Activated CD4-positive, alpha-beta memory T cell treated with anti-CD3 and anti-CD28 coated beads, Interleukin-2, amount 10 ng/mL, durations not matched to agents 7 days and 5 days (primary cell): ENCODE results near the gene BAIAP2. TPM values are rescaled to one million over a fixed set of nuclear protein-coding genes. Genes with fewer than 3 reads are reported as not detected.

Experiments used
- CTCF ChIA-PET: fragments of 350-600 bp; sonication (Branson Sonifier 250); formaldehyde crosslinking; loops from one replicate; lab custom pipeline; 2021; ENCODE audit warnings: antibody characterized with exemption, inconsistent platforms; lab: Charles Lee
- POLR2A ChIA-PET: fragments of 350-600 bp; sonication (Branson Sonifier 250); formaldehyde crosslinking; loops from one replicate; lab custom pipeline; 2021; ENCODE audit warnings: antibody characterized with exemption; lab: Charles Lee
- DNase-seq: peaks from one replicate; pipeline ENCODE4 v3.0.0-alpha.2; 2020
- H3K27ac Mint-ChIP-seq: one replicate; pipeline ENCODE4 v1.8.0; 2021; ENCODE audit warnings: mild to moderate bottlenecking, mixed read lengths
- H3K27me3 Mint-ChIP-seq: one replicate; pipeline ENCODE4 v1.8.0; 2021; ENCODE audit warnings: mixed read lengths
- H3K36me3 Mint-ChIP-seq: one replicate; pipeline ENCODE4 v1.8.0; 2021; ENCODE audit warnings: low read depth, mixed read lengths
- H3K4me1 Mint-ChIP-seq: one replicate; pipeline ENCODE4 v1.8.0; 2021; ENCODE audit warnings: mixed read lengths
- H3K4me3 Mint-ChIP-seq: one replicate; pipeline ENCODE4 v1.8.0; 2021; ENCODE audit warnings: mild to moderate bottlenecking, mixed read lengths
- H3K9me3 Mint-ChIP-seq: one replicate; pipeline ENCODE4 v1.8.0; 2021; ENCODE audit warnings: mixed read lengths
- total RNA-seq, 2 experiments: library from RNA; stranded (reverse); gene quantifications; one replicate each; pipeline ENCODE4 v1.2.3, GENCODE V29; 2021

The BAIAP2 gene
- total RNA-seq, 2 experiments from 2014 or later = 1.5 to 2.4 TPM

DNA sequence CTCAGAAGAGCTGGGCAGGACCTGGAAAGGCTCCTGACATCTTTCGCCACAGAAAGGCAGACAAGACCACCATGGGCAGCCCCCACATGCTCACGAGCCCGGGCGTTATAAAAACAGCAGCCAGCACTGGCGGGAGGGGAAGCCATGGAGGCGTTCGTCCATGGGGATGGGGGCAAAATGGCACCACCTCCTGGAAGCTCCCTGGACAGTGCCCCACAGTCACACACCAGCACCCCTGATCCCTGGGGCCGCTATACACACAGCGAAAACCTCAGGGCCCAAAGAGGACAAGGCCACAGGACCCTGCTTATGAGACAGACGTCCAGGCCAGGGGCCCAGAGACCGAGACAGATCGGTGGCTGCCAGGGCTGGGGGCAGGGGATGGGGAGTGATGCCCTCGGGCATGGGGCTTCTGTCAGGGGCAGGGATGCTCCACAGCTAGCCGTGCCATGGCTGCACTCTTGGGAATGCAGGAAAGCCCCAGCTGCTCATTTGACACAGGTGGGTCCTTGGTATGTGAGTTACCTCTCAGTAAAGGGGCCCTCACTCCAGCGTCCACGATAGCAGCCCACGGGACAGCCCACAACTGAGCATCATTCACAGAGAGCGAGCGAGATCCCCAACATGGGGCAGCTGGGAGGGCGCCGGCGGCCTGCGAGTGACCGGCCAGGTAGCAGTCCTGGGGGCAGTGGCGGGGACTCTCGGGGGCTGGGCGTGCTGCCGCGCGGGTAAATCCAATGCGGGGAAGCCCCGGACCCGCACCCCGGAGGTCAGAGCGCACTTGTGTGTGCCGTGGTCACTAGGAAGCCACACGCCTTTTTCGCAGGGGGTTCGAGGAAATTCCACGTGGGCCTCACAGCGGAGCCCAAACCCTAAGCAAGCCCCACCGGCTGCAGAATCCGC is 124.0 kb downstream of the BAIAP2 start:
- H3K4me1 Mint-ChIP-seq = no peaks in the 10 kb centered on the region
- no peak overlapping the region for H3K27ac Mint-ChIP-seq
- H3K9me3 Mint-ChIP-seq = no peaks in the 10 kb centered on the region
- H3K27me3 Mint-ChIP-seq = peaks cover 4% of the 10 kb centered on the region
- no peak for DNase-seq
- no peaks in the 10 kb centered on the region for H3K36me3 Mint-ChIP-seq
- ChIA-PET CTCF (no interaction called here), POLR2A (interaction anchor here (1.0 kb wide), 1 partner anchor 8 kb away, joined by 3 read pairs; no protein-coding TSS in a partner anchor)
- no peak overlapping the region for H3K4me3 Mint-ChIP-seq

DNA sequence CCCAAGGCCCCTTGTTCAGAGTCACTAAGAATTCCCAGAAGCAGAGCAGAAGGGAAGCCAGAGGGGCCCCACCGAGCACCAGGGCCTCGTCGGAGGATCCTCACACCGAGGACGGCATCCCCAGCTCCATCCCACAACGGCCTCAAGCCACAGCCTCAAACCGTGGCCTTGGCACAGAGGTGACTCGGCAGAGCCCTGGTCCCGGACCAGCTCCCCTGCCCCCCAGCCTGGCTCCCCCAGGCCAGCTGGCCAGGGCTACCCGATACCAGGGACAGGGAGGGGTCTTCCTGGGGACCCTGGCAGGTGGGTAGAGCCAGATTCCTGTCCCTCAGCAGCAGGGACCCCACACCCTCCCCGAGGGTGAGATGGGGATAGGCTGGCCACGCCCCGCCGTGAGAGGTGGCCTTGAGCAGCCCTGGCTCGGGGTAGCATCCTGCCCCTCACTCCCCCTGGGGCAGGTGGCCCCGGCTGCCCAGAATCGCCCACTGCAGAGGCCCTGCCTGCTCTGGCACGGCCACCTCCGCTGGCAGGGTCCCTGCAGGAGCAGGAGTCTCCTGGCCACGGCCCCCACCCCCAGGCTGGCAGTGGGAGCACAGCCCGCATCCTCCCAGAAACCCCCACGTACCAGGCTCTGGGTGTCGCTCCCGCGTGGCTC is 124.8 kb downstream of the BAIAP2 start:
- Mint-ChIP-seq H3K9me3 (no peaks in the 10 kb centered on the region), H3K4me1 (no peaks in the 10 kb centered on the region), H3K4me3 (no peak overlapping the region), H3K27me3 (peaks cover 6% of the 10 kb centered on the region), H3K36me3 (no peaks in the 10 kb centered on the region), H3K27ac (no peak overlapping the region)
- POLR2A ChIA-PET = interaction anchor here (1.0 kb wide), 1 partner anchor 9 kb away, joined by 3 read pairs; no protein-coding TSS in a partner anchor
- CTCF ChIA-PET = no interaction called here
- no peak for DNase-seq

DNA sequence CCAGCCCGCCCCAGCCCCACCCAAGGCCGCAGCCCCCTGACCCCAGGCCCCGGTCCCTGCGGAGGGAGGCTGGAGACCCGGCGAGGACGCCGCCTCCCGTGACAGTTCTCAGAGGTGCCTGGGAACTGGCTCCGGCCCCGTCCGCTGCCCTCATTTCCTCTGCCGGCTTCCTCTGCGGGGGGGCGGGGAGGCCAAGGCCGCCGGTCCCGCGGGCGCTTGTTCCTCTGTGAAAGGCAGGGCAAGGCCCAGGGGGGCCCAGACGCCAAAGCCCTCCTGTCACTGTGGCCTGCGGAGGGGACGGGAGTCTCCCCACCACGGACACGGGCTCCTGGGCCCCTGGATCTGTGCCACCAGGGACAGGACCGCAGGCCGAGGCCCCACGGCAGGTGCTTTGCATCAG is 125.4 kb downstream of the BAIAP2 start:
- peak; percentile 22 for DNase-seq
- H3K4me3 Mint-ChIP-seq = no peak overlapping the region
- CTCF ChIA-PET = no interaction called here

GRCh38 chr17:81160747-81161453 is 125.9 kb downstream of the BAIAP2 start:
- H3K36me3 Mint-ChIP-seq = no peaks in the 10 kb centered on the region
- CTCF ChIA-PET = no interaction called here
- H3K9me3 Mint-ChIP-seq = no peaks in the 10 kb centered on the region
- H3K27me3 Mint-ChIP-seq = peaks cover 8% of the 10 kb centered on the region
- no peak overlapping the region for H3K27ac Mint-ChIP-seq
- no peak overlapping the region for H3K4me3 Mint-ChIP-seq
- DNase-seq = no peak
- H3K4me1 Mint-ChIP-seq = no peaks in the 10 kb centered on the region
- POLR2A ChIA-PET = no interaction called here

More for the DNA sequence above, 125.4 kb downstream of the BAIAP2 start:
- Mint-ChIP-seq H3K4me1 (no peaks in the 10 kb centered on the region), H3K36me3 (no peaks in the 10 kb centered on the region), H3K27me3 (peaks cover 8% of the 10 kb centered on the region), H3K9me3 (no peaks in the 10 kb centered on the region), H3K27ac (no peak overlapping the region)
- POLR2A ChIA-PET = no interaction called here

DNA sequence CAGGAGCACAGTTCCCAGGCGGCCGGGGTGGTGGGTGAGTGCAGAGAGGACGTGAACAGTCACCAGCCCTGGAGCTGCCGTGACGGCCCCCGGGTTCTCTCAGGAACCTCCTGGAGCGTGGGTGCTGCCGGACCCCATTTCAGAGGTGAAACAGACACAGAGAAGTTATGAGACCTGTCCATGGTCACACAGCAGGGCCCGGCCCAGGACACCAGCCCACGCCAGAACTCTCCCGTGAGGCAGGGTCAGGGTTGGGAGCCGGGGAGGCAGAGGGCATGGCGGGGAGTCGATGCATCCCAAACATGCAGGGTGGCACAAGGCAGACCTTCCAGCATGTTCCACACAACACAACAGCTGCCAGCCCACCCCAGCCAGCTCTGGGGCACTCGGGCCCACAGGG is 126.6 kb downstream of the BAIAP2 start:
- ChIA-PET CTCF (no interaction called here), POLR2A (no interaction called here)
- Mint-ChIP-seq H3K27ac (no peak overlapping the region), H3K27me3 (peaks cover 8% of the 10 kb centered on the region), H3K36me3 (no peaks in the 10 kb centered on the region), H3K4me3 (no peak overlapping the region), H3K9me3 (no peaks in the 10 kb centered on the region), H3K4me1 (no peaks in the 10 kb centered on the region)
- no peak for DNase-seq

GRCh38 chr17:81161972-81162371 is 127.0 kb downstream of the BAIAP2 start:
- ChIA-PET POLR2A (no interaction called here), CTCF (no interaction called here)
- Mint-ChIP-seq H3K4me1 (no peaks in the 10 kb centered on the region), H3K9me3 (no peaks in the 10 kb centered on the region), H3K27ac (no peak overlapping the region), H3K36me3 (no peaks in the 10 kb centered on the region), H3K27me3 (peaks cover 10% of the 10 kb centered on the region), H3K4me3 (no peak overlapping the region)
- no peak for DNase-seq

DNA sequence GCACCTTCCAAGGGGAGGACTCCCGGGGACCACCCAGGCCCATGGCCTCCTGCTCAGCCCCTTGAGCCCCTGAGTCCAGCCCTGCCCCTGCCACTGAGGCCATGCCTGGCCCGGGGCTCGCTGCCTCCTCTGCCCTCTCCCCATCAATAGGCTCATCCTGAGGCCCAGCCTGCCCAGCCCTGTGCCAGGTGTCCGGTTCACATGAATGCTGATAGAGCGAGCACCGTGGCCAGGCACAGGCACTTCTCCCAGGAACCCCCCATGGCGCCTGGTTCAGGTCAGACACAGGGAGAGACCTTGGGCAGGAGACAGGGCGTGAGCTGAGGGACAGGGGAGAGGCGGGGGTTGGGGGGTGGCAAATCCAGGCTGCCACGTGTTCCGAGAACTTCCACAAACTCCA is 127.5 kb downstream of the BAIAP2 start:
- ChIA-PET POLR2A (no interaction called here), CTCF (no interaction called here)
- no peaks in the 10 kb centered on the region for H3K4me1 Mint-ChIP-seq
- no peak for DNase-seq
- no peaks in the 10 kb centered on the region for H3K36me3 Mint-ChIP-seq
- H3K27me3 Mint-ChIP-seq = peaks cover 14% of the 10 kb centered on the region
- H3K9me3 Mint-ChIP-seq = no peaks in the 10 kb centered on the region
- no peak overlapping the region for H3K4me3 Mint-ChIP-seq
- H3K27ac Mint-ChIP-seq = no peak overlapping the region

- CTCF ChIA-PET = no interaction called here
- Mint-ChIP-seq H3K36me3 (no peaks in the 10 kb centered on the region), H3K4me1 (no peaks in the 10 kb centered on the region), H3K9me3 (no peaks in the 10 kb centered on the region), H3K27ac (no peak overlapping the region), H3K27me3 (peaks cover 14% of the 10 kb centered on the region), H3K4me3 (no peak overlapping the region)
- POLR2A ChIA-PET = no interaction called here
- no peak for DNase-seq
These were observed 128.2 kb downstream of the BAIAP2 start for GRCh38 chr17:81163051-81163695.

- no peaks in the 10 kb centered on the region for H3K4me1 Mint-ChIP-seq
- ChIA-PET CTCF (no interaction called here), POLR2A (no interaction called here)
- no peaks in the 10 kb centered on the region for H3K36me3 Mint-ChIP-seq
- H3K4me3 Mint-ChIP-seq = no peak overlapping the region
- DNase-seq = no peak
- H3K27ac Mint-ChIP-seq = no peak overlapping the region
- H3K9me3 Mint-ChIP-seq = no peaks in the 10 kb centered on the region
- peaks cover 14% of the 10 kb centered on the region for H3K27me3 Mint-ChIP-seq
These were observed 128.9 kb downstream of the BAIAP2 start for GRCh38 chr17:81163703-81164370.

DNA sequence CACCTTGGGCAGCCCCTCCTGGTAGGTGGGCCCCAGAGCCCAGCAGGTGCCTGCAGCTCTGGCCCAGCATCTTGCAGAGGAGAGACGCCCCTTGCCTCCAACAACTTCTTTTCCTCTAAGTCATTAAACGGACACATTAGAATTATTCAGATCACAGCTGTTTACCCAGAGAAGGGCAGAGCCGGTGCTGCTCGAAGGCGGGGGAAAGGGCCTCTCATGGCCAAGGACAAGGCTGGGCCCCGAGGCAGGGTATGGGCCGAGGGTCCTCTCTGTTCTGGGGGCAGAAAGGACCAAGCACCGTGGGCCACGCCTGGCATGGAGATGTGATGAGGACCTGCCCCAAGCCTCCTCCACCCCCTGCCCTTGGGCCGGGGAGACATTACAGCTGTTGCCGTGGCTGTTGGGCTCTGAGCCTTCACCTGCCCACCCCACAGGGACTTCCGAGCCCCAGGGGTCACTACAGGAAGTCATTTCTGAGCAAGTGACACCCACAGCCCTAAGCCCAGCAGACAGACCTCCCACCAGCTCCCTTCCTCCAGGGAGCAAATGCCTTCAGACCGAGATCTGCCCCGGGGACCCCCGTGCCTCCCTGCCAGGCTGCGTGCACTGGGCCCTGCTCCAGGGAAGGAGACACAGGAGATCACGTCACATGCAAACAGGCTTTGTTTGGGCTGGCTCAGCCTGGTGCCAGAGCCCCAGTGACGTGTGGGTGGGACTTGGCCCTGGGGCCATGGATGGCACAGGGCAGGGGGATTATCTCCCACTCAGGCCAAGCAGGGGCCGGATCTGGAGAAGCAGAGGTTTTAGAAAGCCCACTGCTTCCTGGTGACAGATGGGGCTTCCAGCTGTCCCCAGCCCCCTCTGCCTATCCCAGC is 129.7 kb downstream of the BAIAP2 start:
- Mint-ChIP-seq H3K36me3 (no peaks in the 10 kb centered on the region), H3K4me1 (no peaks in the 10 kb centered on the region), H3K9me3 (no peaks in the 10 kb centered on the region), H3K27ac (no peak overlapping the region), H3K27me3 (peaks cover 14% of the 10 kb centered on the region), H3K4me3 (no peak overlapping the region)
- DNase-seq = no peak
- POLR2A ChIA-PET = no interaction called here
- CTCF ChIA-PET = no interaction called here

- POLR2A ChIA-PET = no interaction called here
- H3K36me3 Mint-ChIP-seq = no peaks in the 10 kb centered on the region
- CTCF ChIA-PET = no interaction called here
- DNase-seq = no peak
- no peak within 1 kb of the TSS for H3K4me3 Mint-ChIP-seq
- no peak within 1 kb of the TSS for H3K27ac Mint-ChIP-seq
- H3K27me3 Mint-ChIP-seq = peaks cover 14% of the 10 kb centered on the region
- no peaks in the 10 kb centered on the region for H3K9me3 Mint-ChIP-seq
- no peaks in the 10 kb centered on the region for H3K4me1 Mint-ChIP-seq
These were observed 130.5 kb downstream of the BAIAP2 start, which contains the start of gene PVALEF for GRCh38 chr17:81165246-81166032. Gene PVALEF, plus strand, starts transcription at chr17:81165507. Its CDS starts 15,720 bp downstream, at chr17:81181227.
